ENCODE results near the gene ABCA7.
A peak's percentile ranks its signal among the peaks of the same experiment; 100 is the strongest.

Gene ABCA7

GRCh38 chr19:1032264-1032867 is 7.5 kb upstream of the ABCA7 start:
- H3K4me3 ChIP-seq (ENCODE audit: low read length) = no peak overlapping the region
- no peaks in the 10 kb centered on the region for H3K9me3 ChIP-seq (ENCODE audit: control insufficient read depth, insufficient read depth, low read length)
- no peaks in the 10 kb centered on the region for H3K9me2 ChIP-seq (replicated peaks; ENCODE audit: control insufficient read depth, low read length)
- H3K4me2 ChIP-seq (ENCODE audit: low read length) = no peak overlapping the region
- H3K4me1 ChIP-seq (ENCODE audit: control insufficient read depth, low read length) = peaks cover 26% of the 10 kb centered on the region
- peaks cover 56% of the 10 kb centered on the region for H3K36me3 ChIP-seq (ENCODE audit: control insufficient read depth, low read length)
- H3K27me3 ChIP-seq (ENCODE audit: control insufficient read depth, low read length) = no peaks in the 10 kb centered on the region
- peaks cover 41% of the 10 kb centered on the region for H3K79me2 ChIP-seq (ENCODE audit: control insufficient read depth, low read length)
- no peak overlapping the region for H3K27ac ChIP-seq (ENCODE audit: low read depth, low read length)
- H4K20me1 ChIP-seq (ENCODE audit: control insufficient read depth, insufficient read depth, low read depth, low read length) = 0 out of 2 replicates have a peak, but pooled peaks cover 3% of the 10 kb centered on the region
- TF ChIP-seq CTCF (IDR thresholded peaks at IDR 0.05; ENCODE audit: low read depth, low read length, poor library complexity, severe bottlenecking) = no peak
- TF ChIP-seq EZH2phosphoT487 (IDR thresholded peaks at IDR 0.05; ENCODE audit: borderline replicate concordance, low read length) = no peak
- H3F3A ChIP-seq (ENCODE audit: control insufficient read depth, insufficient read depth) = peaks cover 6% of the 10 kb centered on the region

- no peak for TF ChIP-seq EZH2phosphoT487 (IDR thresholded peaks at IDR 0.05; ENCODE audit: borderline replicate concordance, low read length)
- TF ChIP-seq CTCF (IDR thresholded peaks at IDR 0.05; ENCODE audit: low read depth, low read length, poor library complexity, severe bottlenecking) = peak; percentile 32
- Histone ChIP-seq H3K4me3 (ENCODE audit: low read length) (no peak overlapping the region), H4K20me1 (ENCODE audit: control insufficient read depth, insufficient read depth, low read depth, low read length) (peaks cover under 1% of the 10 kb centered on the region; the same call in 1 of the 2 replicates), H3K27ac (ENCODE audit: low read depth, low read length) (peak overlapping the region; percentile 99), H3F3A (ENCODE audit: control insufficient read depth, insufficient read depth) (peaks cover 30% of the 10 kb centered on the region), H3K9me3 (ENCODE audit: control insufficient read depth, insufficient read depth, low read length) (no peaks in the 10 kb centered on the region), H3K27me3 (ENCODE audit: control insufficient read depth, low read length) (no peaks in the 10 kb centered on the region), H3K4me1 (ENCODE audit: control insufficient read depth, low read length) (peaks cover 46% of the 10 kb centered on the region), H3K36me3 (ENCODE audit: control insufficient read depth, low read length) (peaks cover 47% of the 10 kb centered on the region), H3K79me2 (ENCODE audit: control insufficient read depth, low read length) (peaks cover 12% of the 10 kb centered on the region), H3K9me2 (replicated peaks; ENCODE audit: control insufficient read depth, low read length) (no peaks in the 10 kb centered on the region), H3K4me2 (ENCODE audit: low read length) (0 out of 2 replicates have a peak overlapping the region, but pooled peaks have one; percentile 11)
These were observed 3.8 kb upstream of the ABCA7 start for GRCh38 chr19:1035998-1036621.

GRCh38 chr19:1037621-1038064 is 2.3 kb upstream of the ABCA7 start:
- Histone ChIP-seq H3K27ac (ENCODE audit: low read depth, low read length) (peak overlapping the region; percentile 99), H3K9me3 (ENCODE audit: control insufficient read depth, insufficient read depth, low read length) (no peaks in the 10 kb centered on the region), H3K4me3 (ENCODE audit: low read length) (peak overlapping the region; percentile 90), H4K20me1 (ENCODE audit: control insufficient read depth, insufficient read depth, low read depth, low read length) (peaks cover 4% of the 10 kb centered on the region; the same call in 1 of the 2 replicates), H3K79me2 (ENCODE audit: control insufficient read depth, low read length) (peaks cover 16% of the 10 kb centered on the region), H3K36me3 (ENCODE audit: control insufficient read depth, low read length) (peaks cover 44% of the 10 kb centered on the region), H3K9me2 (replicated peaks; ENCODE audit: control insufficient read depth, low read length) (no peaks in the 10 kb centered on the region), H3F3A (ENCODE audit: control insufficient read depth, insufficient read depth) (peaks cover 30% of the 10 kb centered on the region), H3K27me3 (ENCODE audit: control insufficient read depth, low read length) (no peaks in the 10 kb centered on the region), H3K4me1 (ENCODE audit: control insufficient read depth, low read length) (peaks cover 52% of the 10 kb centered on the region), H3K4me2 (ENCODE audit: low read length) (peak overlapping the region; percentile 89)
- TF ChIP-seq CTCF (IDR thresholded peaks at IDR 0.05; ENCODE audit: low read depth, low read length, poor library complexity, severe bottlenecking) (no peak), EZH2phosphoT487 (IDR thresholded peaks at IDR 0.05; ENCODE audit: borderline replicate concordance, low read length) (no peak)

Data from DOHH2 (cell line).